ENCODE results near the gene ITGA6.

ITGA6 gene

GRCh38 chr2:172442072-172442895 lies 14.9 kb downstream of the ITGA6 start:
- peak; percentile 86 for DNase-seq

GRCh38 chr2:172445851-172446250 lies 18.5 kb downstream of the ITGA6 start:
- no peak for DNase-seq

- DNase-seq: no peak
Measured at GRCh38 chr2:172446474-172447063, 19.2 kb downstream of the ITGA6 start.

- DNase-seq: no peak
Measured at GRCh38 chr2:172447811-172448493, 20.6 kb downstream of the ITGA6 start.

- DNase-seq: no peak
Measured at GRCh38 chr2:172448544-172449267, 21.3 kb downstream of the ITGA6 start.

GRCh38 chr2:172449911-172450550 lies 22.6 kb downstream of the ITGA6 start:
- DNase-seq: no peak

GRCh38 chr2:172451923-172452322 lies 24.5 kb downstream of the ITGA6 start:
- no peak for DNase-seq

GRCh38 chr2:172452845-172453244 lies 25.5 kb downstream of the ITGA6 start:
- DNase-seq: no peak

GRCh38 chr2:172454404-172455120 lies 27.2 kb downstream of the ITGA6 start:
- no peak for DNase-seq

- DNase-seq: no peak
Measured at GRCh38 chr2:172455121-172455515, 27.7 kb downstream of the ITGA6 start.

- no peak for DNase-seq
Measured at GRCh38 chr2:172456002-172456401, 28.6 kb downstream of the ITGA6 start.

GRCh38 chr2:172457536-172457935 lies 30.1 kb downstream of the ITGA6 start:
- no peak for DNase-seq

- no peak for DNase-seq
Measured at GRCh38 chr2:172458561-172459124, 31.3 kb downstream of the ITGA6 start.

- no peak for DNase-seq
Measured at GRCh38 chr2:172460780-172461201, 33.4 kb downstream of the ITGA6 start.

GRCh38 chr2:172461591-172462372 lies 34.4 kb downstream of the ITGA6 start:
- DNase-seq: peak; percentile 22

- no peak for DNase-seq
Measured at GRCh38 chr2:172462373-172462848, 35.0 kb downstream of the ITGA6 start.

- peak; percentile 7 for DNase-seq
Measured at GRCh38 chr2:172462849-172463381, 35.5 kb downstream of the ITGA6 start.

- DNase-seq: no peak
Measured at GRCh38 chr2:172464400-172465129, 37.2 kb downstream of the ITGA6 start.
